Activated CD8-positive, alpha-beta memory T cell treated with anti-CD3 and anti-CD28 coated beads for 1 hour (primary cell): Measurements from ENCODE around the gene CARD19.
A peak's percentile ranks its signal among the peaks of the same experiment; 100 is the strongest.

Experiments used
- DNase-seq, 2 donors: peaks; one replicate each; pipeline ENCODE4 v3.0.0-alpha.2; 2020; ENCODE audit warnings: low read depth in 1 of 2; ENCODE audit errors: extremely low read depth in 1 of 2

The CARD19 gene

DNA sequence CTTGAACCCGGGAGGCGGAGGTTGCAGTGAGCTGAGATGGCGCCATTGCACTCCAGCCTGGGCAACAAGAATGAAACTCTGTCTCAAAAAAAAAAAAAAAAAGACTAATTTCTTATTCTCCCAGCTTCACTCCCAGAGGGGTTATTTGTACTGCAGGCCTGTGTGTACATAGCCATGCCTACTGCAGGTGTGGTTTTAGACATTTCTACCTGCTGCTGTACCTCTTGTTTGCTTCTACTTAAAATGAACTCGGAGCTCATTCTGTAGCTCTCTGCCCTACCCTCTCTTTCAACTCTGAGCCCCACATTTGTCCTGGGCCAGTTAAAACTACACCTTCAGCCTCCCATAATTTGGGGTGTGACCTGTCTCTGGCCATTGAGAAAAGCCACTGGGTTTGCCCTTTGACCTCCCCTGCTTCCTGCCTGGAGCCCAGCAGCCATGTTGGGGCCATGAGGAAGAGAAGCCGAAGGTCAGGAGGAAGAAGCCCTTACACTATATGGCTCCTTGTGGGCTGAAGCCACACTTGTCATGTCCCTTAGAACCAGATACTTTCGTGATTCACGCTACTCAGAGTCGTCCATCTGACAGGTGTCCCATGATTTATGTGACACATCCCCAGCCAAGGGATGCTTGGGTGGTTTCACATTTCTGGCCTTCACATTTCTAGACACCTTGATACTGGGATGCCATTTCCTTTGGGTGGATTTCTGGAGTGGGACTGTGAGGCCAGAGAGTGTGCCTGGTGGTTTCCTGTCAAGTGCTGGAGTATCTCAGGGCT is 9.4 kb upstream of the CARD19 start:
- DNase-seq, result no peak

DNA sequence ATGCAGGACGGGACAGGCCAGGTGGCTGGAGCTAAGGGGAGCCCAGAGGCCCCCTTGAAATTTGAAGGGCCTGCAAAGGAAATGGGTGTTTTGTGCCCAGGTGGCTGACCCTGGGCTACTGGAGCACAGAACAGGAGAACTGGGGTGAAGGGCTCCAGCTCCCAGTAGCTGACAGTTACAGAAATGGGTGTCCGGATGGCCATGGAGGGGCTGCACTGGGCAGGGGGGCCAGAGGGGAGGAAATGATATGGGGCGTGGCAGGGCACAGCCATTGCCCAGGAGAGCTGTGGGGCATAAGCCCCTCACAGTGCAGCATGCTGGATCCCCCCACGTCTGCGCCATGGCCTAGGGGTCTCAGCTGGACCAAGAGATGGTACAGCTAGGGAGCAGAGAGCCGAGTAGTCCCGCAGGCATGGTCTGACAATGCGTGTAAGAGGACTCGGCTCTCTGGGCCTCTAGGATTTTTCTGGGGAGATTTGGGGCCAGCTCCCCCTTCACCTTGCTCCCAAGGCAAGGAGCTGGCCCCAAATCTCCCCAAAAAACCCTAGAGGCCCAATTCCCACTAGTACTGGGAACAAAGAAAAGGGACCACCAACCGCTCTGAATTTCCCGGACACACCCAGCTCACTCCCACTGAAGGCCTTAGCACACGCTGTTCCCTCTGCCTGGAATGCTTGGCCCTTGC is 7.9 kb upstream of the CARD19 start:
- DNase-seq, result no peak

DNA sequence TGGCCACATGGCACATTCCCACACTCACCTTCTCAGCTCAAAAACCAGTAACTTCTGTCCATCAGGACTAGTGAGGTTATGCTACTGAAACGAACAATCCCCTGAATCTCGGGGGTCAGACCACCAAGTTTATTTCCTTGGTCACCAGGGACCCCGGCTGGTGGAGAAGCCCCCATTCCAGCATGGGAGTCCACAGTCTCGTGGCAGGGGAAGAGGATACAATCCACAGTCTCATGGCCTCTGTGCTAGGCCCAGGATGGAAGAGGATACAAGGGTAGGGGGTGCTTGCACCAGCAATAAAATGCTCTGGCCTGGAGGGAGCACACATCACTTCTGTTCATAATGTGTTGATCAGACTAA is 7.4 kb upstream of the CARD19 start:
- DNase-seq, result no peak

DNA sequence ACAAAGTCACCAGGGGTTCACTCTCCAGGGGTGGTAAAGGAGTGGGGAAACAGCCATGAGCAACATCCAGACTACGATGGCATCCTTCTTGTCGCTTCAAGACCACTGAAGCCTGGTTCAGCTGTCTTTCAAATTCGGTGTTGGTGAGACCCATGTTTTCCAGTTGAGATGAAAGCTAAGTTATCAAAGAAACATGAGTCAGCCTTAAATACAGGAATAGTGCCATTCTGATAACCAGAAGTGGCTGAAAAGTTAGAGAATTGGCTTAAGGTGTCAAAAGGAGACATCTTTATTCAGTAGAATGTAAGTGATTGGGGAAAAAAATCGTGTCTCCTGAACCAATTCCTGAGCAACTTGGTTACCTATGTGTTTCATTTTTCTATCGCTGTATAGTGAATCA is 7.0 kb upstream of the CARD19 start:
- DNase-seq, result no peak

DNA sequence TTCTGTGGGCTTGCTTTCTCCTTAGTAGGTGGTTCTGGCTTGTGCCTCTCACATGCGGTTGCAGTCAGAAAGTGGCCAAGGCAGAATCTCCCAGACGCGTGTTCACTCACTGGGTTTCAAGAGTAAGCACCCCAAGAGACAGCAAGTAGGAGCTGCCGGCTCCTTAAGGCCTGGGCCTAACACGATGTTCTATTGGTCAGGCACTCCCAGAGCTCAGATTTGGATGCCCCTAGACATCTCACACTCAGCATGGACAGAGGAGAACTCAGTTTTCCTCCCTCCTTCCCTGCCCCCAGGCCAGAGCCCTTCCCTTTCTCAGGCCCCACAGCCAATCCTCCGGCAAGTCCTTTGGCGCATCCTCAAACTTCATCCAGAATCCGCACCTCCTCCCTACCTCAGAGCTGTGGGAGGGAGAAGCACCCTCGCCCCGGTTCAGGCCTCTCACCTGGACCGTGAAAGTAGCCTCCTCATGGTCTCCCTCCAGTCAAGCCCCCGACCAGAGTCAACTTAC is 6.5 kb upstream of the CARD19 start:
- no peak for DNase-seq

DNA sequence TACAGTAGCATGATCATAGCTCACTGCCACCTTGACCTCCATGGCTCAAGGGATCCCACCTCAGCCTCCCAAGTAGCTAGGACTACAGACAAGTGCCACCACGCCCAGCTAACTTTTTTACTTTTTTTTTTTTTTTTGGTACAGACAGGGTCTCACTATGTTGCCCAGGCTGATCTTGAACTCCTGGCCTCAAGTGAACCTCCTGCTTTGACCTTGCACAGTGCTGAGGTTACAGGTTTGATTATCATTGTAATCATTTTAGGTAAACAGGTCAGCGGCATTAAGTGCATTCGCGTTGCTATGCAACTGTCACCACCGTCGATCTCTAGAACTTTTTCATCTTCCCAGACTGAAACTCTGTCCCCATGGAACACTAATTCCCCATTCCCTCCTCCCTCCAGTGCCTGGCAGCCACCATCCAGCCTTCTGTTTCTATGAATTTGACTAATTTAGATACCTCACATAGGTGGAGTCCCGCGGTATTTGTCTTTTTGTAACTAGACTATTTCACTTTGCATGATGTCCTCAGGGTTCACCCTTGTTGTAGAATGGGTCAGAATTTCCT is 5.8 kb upstream of the CARD19 start:
- no peak for DNase-seq

DNA sequence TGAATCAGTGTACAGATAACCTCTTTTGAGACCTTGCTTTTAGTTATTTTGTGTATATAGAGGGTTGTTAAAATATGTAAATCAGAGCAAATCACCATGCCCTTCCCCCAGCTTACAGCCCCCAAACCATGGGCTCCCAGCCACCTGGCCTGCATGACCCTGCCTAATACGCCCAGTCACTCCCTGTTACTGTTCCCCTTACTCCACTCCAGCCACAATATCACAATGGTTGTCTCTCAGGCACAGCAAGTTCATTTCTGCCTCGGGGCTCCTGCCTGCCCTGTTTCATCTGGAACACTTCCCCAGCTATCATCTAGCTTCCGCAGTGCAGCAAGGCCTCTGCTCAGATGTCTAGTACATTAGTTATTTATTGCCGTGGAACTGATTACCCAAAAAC is 5.0 kb upstream of the CARD19 start:
- no peak for DNase-seq

DNA sequence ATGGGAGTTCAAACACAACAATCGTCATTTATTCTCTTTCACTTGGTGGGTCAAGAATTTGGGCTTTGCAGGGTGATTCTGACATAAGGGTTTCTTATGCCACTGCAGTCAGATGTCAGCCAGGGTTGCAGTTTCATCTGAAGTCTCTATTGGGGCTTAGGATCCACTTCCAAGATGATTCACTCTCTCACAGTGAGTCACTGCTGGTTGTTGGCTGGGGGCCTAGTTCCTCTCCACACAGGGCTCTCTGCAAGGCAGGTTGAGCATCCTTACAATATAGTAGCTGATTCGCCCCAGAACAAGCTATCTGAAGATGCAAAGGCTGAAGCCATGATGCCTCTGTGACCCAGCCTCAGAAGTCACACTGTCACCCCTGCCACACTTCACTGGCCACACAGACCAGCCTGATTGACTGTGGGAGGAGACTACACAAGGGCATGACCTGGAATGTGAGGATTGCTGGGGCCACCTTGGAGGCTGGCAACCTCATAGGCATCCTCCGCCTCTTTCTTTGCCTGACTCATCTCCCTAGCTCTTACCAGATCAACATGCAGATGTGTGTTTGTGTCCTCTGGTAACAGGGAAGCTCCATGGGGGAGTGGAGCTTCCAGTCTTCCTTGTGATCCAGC is 4.5 kb upstream of the CARD19 start:
- no peak for DNase-seq

DNA sequence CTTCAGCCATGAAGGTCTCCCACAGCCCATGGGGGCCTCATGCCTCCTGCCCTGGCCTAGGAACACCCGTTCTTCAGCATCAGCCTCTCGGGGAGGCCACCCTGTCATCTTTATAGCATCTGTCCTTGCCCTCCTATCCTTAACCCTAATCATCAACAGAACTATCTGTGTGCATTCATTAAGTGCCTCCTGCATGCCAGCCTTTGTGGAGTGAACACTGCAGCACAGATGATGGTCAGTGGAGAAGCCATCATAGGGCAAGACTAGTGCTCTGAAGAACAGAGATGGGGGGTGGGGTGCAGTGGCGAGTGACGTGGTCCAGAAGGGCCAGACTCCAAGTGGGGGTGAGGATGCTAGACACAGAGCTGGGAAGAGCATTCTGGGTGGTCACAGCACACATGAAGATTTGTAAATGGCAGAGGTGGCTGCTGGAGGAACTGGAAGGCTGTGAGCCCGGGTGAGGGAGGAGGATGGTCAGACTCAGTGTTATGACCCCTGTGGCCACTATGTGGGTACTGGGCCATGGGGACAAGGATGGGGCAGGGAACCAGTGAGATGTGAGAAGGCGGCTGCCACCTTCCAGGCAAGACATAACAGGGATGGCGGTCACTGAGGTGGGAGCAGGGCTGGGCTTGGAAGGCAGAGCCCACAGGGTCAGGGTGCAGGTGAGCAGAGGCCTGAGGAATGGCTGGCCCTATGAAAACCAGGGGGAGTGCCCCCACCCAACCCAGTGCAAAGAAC is 3.6 kb upstream of the CARD19 start:
- no peak for DNase-seq

DNA sequence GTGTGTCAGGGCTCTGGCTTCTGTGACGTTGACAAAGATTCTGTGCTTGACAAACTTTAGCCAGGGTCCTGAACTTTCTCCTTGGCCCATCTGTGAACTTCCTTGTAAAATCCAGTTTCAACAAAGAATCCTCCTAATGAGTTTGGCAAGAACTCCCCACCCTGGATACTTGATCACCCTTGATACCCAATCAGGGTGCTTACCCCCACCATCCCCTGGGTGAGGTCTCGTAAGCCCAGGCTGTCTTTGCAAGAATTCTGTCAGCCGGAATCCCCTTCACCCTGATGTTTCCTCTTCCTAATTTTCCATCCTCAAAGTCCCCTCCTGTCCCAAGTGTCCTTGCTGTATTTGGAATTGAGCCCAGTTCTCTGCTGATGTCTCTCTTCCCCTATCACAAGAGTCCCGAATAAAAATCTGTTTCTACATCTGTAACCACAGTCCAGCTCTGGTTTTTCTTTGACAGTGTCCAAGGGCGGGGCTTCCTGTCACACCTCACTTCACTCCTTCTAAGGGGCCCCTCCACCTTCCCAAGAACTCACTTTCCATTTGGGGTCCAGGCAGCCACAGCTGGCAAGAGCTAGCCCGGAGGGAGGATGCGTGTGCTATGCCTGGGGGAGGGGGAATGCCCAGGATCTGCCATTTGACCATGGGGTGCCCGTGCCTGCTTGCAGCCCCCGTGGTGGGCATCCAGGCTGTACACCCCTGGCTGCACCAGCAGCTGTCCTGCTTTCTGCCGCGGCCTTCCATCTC is 2.7 kb upstream of the CARD19 start:
- DNase-seq, result no peak

DNA sequence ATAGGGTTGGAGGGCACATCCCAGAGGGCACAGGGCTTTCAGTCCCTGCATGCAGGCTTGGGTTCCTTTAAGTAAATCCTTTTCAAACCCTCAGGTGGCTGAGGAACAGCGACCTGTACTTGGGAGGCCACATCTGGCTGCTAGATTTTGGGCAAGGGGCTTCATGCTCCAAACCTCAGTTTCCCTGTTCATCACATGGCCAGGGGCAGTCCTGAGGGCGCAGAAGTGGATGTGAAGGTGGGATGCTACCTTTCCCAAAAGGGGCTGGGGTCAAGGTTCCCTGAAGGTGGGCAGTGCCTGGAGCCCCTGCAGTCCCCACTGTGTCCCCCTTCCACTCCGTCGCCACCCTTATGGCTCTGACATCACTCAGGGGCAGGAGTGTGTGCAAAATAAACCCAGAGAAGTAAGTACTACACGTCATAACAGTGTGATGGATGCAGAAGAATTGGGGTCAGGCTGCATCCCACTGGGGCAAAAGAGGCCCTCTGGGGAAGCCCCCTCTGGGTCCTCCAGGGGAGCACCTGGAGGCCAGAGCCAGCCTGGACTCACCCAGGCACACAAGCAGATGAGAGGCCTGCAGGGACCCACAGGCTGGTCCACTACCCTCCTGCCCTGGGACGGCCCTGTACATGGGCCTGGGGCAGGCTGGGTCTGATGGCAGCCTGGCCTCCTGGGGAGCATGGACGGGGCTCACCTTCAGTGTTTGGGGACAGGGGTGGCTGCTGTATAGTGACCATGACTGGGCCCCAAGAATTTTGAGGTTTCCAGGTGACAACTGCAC is 1.9 kb upstream of the CARD19 start:
- no peak for DNase-seq

DNA sequence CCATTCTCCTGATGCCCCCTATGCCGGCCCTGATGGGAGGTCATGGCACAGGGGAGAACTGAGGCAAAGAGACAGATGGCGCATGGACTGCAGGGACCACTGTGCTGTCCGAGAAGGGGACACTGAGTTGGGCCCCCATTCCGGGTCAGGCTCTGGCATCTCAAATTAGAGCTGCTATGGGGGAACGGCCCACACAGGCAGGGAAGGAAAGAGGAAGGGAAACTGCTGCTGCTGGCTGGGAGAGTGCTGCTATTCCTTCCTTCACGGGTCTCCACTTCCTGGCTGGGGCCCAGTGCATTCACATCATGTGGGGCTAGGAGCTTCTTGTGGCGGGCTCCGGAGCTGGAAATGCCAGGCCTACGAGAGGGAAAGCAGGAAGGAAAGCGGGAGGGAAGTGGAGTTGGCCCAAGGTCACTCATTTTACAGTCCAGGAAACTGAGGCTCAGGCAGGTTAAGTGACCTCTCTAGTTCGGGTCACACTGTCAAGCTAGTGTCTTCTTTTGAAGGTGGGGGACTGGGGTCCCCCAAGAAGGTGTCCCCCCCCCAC is 1.3 kb upstream of the CARD19 start:
- no peak for DNase-seq

DNA sequence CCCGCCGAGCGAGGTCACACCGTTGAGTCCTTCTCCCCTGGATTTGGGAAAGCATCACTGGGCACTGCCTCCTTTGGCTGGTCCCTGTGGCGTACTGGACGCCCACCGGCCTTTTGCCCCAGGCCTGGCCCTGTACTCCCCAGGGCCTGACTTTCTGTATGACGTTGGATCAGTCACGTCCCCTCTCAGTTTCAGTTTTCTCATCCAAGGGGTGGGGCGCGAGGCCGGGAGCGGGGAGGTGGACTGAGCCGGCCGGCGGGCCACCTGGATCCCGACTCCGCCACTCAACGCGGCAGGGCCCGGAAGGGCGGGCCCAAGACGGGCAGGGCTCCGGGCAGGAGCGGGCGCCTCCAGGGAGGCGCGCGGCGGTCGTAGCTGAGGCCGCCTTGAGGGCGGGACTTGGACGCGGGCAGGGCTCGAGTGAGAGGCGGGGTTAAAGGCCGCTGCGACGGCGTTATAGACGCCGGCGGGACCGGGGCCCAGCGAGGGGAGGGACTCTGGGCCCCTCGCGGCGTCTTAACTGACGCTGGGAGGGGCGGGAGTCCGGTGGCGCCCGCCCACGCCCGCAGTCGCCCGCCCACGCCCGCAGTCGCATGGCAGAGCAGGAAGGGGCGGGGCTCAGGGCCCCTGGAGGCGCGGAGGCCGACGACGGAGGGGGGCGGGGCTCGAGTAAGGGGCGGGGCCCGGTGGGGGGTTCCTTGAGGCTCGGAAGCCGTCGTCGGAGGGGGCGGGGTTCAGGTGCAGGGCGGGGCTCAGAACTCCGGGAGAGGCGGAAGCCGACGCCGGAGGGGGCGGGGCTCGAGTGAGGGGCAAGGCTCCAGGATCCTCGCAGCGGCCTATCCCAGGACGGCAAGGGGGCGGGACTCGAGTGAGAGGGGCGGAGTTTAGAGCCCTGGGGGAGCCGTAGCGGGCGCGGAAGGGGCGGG is 549 bp upstream of the CARD19 start:
- peak; percentile 100 for DNase-seq

DNA sequence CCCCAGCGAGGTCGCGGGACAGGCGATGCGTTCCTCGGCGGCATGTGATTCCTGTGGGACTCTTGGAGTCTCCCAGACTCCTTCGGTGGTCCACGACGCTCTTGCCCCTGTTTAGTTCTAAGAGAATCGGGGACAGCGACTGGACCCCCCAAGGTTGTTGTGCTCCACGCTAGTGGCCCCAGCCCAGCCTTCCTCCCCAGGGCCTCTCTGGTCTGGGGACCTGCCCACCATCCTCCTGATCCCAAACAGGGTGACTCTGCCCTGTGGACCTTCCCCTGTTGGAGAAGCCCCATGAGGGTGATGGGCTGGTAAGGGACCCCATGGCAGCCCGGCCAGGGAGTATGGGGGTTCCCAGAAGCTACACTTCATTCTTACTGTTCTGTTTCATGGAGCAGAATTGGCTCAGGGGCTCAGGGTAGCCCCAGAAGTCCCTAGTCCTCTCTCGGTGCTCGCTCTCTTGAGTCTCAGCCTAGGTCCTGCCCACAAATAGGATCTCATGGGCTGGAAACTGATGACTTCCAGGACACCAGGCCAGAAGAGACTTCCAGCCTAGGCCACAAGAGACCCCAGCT is 880 bp downstream of the CARD19 start:
- DNase-seq, result no peak

DNA sequence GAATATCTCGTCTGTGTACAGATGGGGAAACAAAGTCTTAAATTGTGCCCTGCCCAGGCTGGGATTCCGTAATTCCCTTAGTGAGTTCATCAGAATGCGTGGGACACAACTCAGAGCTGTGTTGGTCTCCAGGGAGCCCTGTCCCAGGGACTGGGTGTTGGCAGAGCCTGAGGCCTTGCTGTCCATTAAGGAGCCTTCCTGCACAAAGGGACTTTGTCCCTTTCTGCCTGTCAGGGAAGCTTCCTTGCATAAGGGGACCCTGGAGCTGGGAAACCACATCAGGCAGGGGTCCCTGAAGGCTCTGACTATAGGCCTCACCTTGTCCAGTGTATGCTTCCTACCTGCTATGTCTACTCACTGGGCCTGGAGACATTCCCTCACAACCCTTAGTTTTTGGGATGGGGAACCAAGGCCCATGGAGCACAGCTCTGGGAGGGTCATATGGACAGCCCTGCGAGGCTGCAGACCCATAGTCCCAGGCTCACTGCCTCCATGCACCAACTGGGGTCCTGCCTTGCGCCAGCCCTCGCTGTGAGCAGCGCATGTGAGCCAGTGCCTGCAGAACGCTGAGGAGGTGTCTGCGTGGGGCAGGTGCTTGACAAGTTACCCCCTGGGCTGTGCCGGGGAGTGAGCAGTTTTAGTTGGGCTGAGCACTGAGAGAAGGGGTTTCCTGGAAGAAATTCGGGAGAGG is 1.6 kb downstream of the CARD19 start:
- DNase-seq, result no peak

DNA sequence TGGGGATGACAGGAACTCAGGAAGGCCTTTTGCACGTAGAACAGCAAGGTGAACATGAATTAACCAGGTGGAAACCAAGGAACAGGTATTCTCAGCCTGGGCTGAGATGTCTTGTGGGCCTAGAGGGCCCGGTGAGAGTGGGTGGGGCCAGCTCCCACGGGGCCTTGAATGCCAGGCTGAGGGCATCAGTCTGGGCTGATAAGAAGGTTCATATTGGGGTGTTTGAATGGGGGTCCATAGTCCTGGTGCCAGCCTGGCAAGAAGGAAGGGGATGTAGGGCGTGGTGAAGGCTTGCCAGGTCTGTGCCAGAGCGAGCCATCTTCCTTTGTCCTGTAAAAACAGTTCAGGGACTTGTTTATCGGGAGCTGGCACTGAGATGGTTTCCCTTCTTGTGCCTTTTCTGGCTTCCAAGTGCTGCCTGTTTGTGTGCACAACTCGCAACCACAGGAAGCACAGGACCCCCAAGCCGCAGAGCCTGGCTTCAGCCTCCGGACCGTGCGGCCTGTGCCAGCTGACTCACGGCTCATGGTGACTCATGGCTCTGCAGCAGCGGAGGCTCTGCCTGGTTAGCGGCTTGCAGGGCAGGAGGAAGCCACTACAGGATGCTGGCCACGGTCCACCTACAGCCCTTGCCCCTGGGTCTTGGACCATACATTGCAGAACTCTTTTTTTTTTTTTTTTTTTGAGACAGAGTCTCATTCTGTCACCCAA is 2.4 kb downstream of the CARD19 start:
- DNase-seq, result peak; percentile 42 to 47
